ENCODE results near the gene CDS2.

DNA sequence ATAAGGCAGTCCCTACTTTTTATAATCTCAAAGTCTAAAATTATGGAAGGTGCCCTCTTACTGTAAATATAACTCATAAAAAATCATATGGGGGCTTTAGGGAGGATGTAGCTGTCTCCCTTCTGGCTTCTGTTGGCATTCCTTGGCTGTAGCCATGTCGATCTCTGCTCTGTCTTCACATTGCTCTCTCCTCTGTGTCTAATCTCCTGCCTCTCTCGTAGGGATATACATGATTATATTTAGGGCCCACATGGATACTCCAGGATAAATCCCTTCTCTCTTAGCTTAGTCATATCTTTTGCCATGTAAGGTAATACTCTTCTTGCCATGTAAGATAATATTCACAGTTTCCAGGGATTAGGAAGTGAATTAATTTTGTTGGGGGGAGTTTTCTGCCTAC, 28.6 kb downstream of the CDS2 start:
- TF ChIP-seq, protein P1, sequence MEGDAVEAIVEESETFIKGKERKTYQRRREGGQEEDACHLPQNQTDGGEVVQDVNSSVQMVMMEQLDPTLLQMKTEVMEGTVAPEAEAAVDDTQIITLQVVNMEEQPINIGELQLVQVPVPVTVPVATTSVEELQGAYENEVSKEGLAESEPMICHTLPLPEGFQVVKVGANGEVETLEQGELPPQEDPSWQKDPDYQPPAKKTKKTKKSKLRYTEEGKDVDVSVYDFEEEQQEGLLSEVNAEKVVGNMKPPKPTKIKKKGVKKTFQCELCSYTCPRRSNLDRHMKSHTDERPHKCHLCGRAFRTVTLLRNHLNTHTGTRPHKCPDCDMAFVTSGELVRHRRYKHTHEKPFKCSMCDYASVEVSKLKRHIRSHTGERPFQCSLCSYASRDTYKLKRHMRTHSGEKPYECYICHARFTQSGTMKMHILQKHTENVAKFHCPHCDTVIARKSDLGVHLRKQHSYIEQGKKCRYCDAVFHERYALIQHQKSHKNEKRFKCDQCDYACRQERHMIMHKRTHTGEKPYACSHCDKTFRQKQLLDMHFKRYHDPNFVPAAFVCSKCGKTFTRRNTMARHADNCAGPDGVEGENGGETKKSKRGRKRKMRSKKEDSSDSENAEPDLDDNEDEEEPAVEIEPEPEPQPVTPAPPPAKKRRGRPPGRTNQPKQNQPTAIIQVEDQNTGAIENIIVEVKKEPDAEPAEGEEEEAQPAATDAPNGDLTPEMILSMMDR (conservative IDR thresholded peaks at IDR 0.05; ENCODE audit: low read depth, low read length): no peak
- TF ChIP-seq EZH2phosphoT487 (IDR thresholded peaks at IDR 0.05; ENCODE audit: borderline replicate concordance, low read length): no peak
